ENCODE data around the gene MYL5. TPM values are rescaled to one million over a fixed set of nuclear protein-coding genes. Genes with fewer than 3 reads are reported as not detected.

MYL5 gene
- total and polyA plus RNA-seq, 2 of the 13 experiments (the other 11 are each of a cell fraction or from before 2014, with no cell fraction given): 6.5 to 16.0 TPM

DNA sequence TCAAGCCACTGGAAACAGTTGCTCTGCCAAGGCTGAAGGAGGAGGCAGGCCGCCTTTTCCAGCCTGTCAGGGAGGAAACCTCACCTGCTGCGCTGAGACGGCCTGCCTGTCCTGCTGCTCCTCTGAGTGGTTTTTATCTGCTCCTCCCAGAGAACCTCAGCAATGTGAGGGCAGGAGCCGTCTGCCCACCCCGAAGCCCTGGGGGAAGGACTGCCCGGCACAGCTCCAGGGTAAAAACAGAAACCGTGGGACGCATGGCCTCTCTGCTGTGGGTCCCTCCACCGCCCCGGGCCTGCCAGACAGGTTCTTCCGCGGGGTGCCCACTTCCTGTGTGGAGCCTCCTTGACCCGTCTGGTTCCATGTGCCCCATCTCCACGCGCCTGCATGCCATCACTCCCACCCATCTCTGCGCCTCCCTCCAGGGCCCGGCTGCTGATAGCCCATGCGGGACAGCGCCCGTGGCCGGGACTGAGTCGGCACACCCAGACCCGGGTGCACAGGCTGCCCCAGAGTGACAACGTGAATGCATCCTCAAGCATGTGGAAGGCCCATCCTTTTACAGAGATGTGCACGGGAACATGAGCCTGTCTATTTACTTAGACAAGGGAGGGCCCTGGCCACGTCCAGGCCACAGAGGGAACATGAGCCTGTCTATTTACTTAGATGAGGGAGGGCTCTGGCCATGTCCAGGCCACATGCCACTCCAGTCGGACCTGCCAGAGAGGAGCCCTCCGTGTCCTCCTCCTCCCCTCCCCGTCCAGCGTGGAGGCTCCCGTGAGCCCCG is 18.6 kb downstream of the MYL5 start (continued):
- TF ChIP-seq CBX2 (IDR thresholded peaks at IDR 0.05; ENCODE audit: low read depth, low read length): no peak
- TF ChIP-seq CBX2 (CRISPR knock-in tag; IDR thresholded peaks at IDR 0.05; ENCODE audit: low read depth): no peak
- no peak for TF ChIP-seq ATRX (CRISPR knock-in tag; IDR thresholded peaks at IDR 0.05; ENCODE audit: borderline replicate concordance)
- TF ChIP-seq HNRNPUL1 (IDR thresholded peaks at IDR 0.05; ENCODE audit: low read depth, low read length): no peak
- TF ChIP-seq, protein P1, sequence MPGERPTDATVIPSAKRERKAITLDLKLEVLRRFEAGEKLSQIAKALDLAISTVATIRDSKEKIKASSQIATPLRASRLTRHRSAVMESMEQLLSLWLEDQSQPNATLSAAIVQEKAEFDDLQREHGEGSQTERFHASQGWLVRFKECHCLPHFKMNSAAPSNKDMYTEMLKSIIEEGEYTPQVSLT (CRISPR knock-in tag; IDR thresholded peaks at IDR 0.05; ENCODE audit: borderline replicate concordance, low read depth): no peak
- TF ChIP-seq SUZ12 (IDR thresholded peaks at IDR 0.05; ENCODE audit: low read depth, low read length): no peak
- TF ChIP-seq ELF1 (CRISPR knock-in tag; IDR thresholded peaks at IDR 0.05): no peak; the same call in 1 of the 2 replicates
- no peak for TF ChIP-seq ZNF337 (CRISPR knock-in tag; IDR thresholded peaks at IDR 0.05; ENCODE audit: borderline replicate concordance, low read depth)
- TF ChIP-seq, protein P2, sequence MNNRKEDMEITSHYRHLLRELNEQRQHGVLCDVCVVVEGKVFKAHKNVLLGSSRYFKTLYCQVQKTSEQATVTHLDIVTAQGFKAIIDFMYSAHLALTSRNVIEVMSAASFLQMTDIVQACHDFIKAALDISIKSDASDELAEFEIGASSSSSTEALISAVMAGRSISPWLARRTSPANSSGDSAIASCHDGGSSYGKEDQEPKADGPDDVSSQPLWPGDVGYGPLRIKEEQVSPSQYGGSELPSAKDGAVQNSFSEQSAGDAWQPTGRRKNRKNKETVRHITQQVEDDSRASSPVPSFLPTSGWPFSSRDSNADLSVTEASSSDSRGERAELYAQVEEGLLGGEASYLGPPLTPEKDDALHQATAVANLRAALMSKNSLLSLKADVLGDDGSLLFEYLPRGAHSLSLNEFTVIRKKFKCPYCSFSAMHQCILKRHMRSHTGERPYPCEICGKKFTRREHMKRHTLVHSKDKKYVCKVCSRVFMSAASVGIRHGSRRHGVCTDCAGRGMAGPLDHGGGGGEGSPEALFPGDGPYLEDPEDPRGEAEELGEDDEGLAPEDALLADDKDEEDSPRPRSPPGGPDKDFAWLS (CRISPR knock-in tag; IDR thresholded peaks at IDR 0.05; ENCODE audit: borderline replicate concordance): no peak
- TF ChIP-seq, protein P3, sequence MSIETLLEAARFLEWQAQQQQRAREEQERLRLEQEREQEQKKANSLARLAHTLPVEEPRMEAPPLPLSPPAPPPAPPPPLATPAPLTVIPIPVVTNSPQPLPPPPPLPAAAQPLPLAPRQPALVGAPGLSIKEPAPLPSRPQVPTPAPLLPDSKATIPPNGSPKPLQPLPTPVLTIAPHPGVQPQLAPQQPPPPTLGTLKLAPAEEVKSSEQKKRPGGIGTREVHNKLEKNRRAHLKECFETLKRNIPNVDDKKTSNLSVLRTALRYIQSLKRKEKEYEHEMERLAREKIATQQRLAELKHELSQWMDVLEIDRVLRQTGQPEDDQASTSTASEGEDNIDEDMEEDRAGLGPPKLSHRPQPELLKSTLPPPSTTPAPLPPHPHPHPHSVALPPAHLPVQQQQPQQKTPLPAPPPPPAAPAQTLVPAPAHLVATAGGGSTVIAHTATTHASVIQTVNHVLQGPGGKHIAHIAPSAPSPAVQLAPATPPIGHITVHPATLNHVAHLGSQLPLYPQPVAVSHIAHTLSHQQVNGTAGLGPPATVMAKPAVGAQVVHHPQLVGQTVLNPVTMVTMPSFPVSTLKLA (IDR thresholded peaks at IDR 0.05): no peak
- 0 out of 2 replicates have a peak, but pooled peaks have one; percentile 37 for TF ChIP-seq KDM6A (CRISPR knock-in tag; IDR thresholded peaks at IDR 0.05; ENCODE audit: low read depth)
- peak; percentile 75 for TF ChIP-seq ZNF331 (CRISPR knock-in tag; IDR thresholded peaks at IDR 0.05)
- TF ChIP-seq WIZ (CRISPR knock-in tag; IDR thresholded peaks at IDR 0.05): no peak
- TF ChIP-seq KAT7 (CRISPR knock-in tag; IDR thresholded peaks at IDR 0.05; ENCODE audit: borderline replicate concordance): no peak
- no peak for TF ChIP-seq AKAP8 (CRISPR knock-in tag; IDR thresholded peaks at IDR 0.05)
- TF ChIP-seq, protein P4, sequence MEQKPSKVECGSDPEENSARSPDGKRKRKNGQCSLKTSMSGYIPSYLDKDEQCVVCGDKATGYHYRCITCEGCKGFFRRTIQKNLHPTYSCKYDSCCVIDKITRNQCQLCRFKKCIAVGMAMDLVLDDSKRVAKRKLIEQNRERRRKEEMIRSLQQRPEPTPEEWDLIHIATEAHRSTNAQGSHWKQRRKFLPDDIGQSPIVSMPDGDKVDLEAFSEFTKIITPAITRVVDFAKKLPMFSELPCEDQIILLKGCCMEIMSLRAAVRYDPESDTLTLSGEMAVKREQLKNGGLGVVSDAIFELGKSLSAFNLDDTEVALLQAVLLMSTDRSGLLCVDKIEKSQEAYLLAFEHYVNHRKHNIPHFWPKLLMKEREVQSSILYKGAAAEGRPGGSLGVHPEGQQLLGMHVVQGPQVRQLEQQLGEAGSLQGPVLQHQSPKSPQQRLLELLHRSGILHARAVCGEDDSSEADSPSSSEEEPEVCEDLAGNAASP (CRISPR knock-in tag; IDR thresholded peaks at IDR 0.05; ENCODE audit: borderline replicate concordance): peak; percentile 79
- peak; percentile 59; the same call in 1 of the 2 replicates for TF ChIP-seq ZNF225 (CRISPR knock-in tag; IDR thresholded peaks at IDR 0.05)
- TF ChIP-seq NFE2L1 (CRISPR knock-in tag; IDR thresholded peaks at IDR 0.05; ENCODE audit: borderline replicate concordance): no peak
- no peak for TF ChIP-seq IKZF4 (CRISPR knock-in tag; IDR thresholded peaks at IDR 0.05; ENCODE audit: borderline replicate concordance, low read depth, not compliant biosample characterization)
- TF ChIP-seq NCOA2 (CRISPR knock-in tag; IDR thresholded peaks at IDR 0.05): peak; percentile 75
- no peak for TF ChIP-seq ASH2L (IDR thresholded peaks at IDR 0.05; ENCODE audit: insufficient read length, low read depth, low read length)
- TF ChIP-seq, protein P5, sequence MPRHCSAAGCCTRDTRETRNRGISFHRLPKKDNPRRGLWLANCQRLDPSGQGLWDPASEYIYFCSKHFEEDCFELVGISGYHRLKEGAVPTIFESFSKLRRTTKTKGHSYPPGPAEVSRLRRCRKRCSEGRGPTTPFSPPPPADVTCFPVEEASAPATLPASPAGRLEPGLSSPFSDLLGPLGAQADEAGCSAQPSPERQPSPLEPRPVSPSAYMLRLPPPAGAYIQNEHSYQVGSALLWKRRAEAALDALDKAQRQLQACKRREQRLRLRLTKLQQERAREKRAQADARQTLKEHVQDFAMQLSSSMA (CRISPR knock-in tag; IDR thresholded peaks at IDR 0.05): 0 out of 2 replicates have a peak, but pooled peaks have one; percentile 39
- no peak for TF ChIP-seq HHEX (CRISPR knock-in tag; IDR thresholded peaks at IDR 0.05)
- TF ChIP-seq TOPORS (CRISPR knock-in tag; IDR thresholded peaks at IDR 0.05): no peak
- no peak for TF ChIP-seq ZFP41 (CRISPR knock-in tag; IDR thresholded peaks at IDR 0.05; ENCODE audit: borderline replicate concordance)
